GM18526 (cell line): Measurements from ENCODE around the gene CELSR1.

Experiments
- POLR2A ChIP-seq: IDR thresholded peaks from 3 replicates; pipeline ENCODE4 v1.6.1; 2011; ENCODE audit not compliant: insufficient read length; ENCODE audit errors: extremely low read depth

CELSR1 gene, protein sequence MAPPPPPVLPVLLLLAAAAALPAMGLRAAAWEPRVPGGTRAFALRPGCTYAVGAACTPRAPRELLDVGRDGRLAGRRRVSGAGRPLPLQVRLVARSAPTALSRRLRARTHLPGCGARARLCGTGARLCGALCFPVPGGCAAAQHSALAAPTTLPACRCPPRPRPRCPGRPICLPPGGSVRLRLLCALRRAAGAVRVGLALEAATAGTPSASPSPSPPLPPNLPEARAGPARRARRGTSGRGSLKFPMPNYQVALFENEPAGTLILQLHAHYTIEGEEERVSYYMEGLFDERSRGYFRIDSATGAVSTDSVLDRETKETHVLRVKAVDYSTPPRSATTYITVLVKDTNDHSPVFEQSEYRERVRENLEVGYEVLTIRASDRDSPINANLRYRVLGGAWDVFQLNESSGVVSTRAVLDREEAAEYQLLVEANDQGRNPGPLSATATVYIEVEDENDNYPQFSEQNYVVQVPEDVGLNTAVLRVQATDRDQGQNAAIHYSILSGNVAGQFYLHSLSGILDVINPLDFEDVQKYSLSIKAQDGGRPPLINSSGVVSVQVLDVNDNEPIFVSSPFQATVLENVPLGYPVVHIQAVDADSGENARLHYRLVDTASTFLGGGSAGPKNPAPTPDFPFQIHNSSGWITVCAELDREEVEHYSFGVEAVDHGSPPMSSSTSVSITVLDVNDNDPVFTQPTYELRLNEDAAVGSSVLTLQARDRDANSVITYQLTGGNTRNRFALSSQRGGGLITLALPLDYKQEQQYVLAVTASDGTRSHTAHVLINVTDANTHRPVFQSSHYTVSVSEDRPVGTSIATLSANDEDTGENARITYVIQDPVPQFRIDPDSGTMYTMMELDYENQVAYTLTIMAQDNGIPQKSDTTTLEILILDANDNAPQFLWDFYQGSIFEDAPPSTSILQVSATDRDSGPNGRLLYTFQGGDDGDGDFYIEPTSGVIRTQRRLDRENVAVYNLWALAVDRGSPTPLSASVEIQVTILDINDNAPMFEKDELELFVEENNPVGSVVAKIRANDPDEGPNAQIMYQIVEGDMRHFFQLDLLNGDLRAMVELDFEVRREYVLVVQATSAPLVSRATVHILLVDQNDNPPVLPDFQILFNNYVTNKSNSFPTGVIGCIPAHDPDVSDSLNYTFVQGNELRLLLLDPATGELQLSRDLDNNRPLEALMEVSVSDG (N-terminal part only)

DNA sequence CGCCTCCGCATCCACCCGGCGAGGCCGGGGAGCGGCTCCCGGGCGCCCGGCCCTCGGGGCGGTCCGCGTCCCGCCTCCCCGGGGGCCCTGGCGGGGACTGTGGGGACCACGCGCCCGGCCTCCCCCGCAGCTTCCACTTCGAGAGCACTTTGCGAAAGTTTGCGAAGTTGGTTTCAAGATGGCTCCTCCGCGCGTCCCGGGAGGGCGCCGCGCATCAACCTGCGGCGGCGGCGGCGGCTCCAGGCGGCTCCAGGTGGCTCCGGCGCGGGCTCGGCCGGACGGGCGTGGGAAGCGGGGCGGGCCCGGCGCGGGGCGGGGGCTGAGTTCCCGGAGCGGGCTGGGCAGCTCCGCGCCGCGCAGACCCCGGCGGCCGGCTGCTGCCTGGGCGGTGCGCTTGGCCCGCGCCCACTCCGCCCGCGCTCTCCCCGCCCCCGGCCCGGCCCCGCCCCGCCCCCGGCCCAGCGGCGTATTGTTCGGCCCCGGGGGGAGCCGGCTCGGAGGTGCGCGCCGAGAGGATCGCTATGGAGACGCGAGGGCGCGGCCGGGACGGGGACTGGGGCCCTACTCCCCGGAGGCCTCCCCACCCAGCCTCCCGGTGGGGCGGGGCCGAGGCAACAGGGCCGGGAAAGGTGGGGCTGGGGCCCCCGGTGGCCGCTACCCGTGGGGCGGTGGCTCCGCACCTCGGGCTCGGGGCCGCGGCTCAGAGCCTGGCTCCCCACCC, at the start of gene CELSR1:
Gene CELSR1 (minus strand): TSS at position 396 of the 721 bp plus-strand sequence. CDS start 450 bp downstream, outside the sequence.
- TF ChIP-seq POLR2A: no peak

DNA sequence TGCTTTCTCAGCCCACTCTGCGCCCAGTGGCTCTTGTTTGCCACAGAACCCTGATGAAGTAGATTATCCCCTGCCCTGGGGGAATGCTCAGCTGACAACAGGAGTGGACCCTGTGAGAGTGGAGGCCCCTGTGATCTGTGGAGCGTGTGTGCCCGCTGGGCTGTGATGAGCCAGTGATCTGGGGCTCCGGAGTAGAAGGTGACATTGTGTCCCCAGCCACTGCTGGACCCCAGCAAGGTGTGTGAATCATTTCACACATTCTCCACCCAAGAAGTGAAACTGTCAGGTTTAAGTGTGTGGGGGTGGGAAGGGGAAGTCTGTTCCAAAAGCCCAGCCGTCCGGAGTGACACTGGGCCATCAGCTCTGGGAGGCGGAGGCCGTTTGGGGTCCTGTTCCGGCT, 49.6 kb upstream of the CELSR1 start:
- no peak for TF ChIP-seq POLR2A

- TF ChIP-seq POLR2A: no peak
These were observed 49.2 kb upstream of the CELSR1 start for GRCh38 chr22:46586531-46587011.

- TF ChIP-seq POLR2A: no peak
These were observed 48.7 kb upstream of the CELSR1 start for GRCh38 chr22:46586123-46586519.

GRCh38 chr22:46585340-46586122, 48.1 kb upstream of the CELSR1 start:
- TF ChIP-seq POLR2A: no peak

- TF ChIP-seq POLR2A: no peak
These were observed 46.9 kb upstream of the CELSR1 start for GRCh38 chr22:46584081-46584921.

DNA sequence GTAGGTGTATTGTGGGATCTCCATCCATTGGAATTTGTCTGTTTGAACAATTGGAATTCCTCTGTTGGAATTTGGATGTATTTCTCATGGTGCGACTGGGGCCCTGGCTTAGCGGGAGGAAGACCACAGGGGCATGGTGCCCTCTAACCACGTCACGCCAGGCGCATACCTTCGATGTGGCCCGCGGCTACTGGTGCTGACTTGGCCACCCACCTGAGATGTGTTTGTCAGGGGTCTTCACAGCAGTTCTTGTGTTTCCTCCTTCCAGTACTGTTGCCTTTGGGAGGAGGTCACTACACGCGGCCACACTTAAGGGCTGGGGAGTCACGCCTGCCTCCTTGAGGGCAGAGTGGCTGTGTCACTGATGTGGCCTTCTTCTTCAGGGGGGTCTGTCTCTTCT, 46.2 kb upstream of the CELSR1 start:
- no peak for TF ChIP-seq POLR2A

GRCh38 chr22:46582281-46582933, 45.0 kb upstream of the CELSR1 start:
- TF ChIP-seq POLR2A: no peak

- TF ChIP-seq POLR2A: no peak
These were observed 44.3 kb upstream of the CELSR1 start for GRCh38 chr22:46581538-46582244.

GRCh38 chr22:46580940-46581537, 43.6 kb upstream of the CELSR1 start:
- TF ChIP-seq POLR2A: no peak

DNA sequence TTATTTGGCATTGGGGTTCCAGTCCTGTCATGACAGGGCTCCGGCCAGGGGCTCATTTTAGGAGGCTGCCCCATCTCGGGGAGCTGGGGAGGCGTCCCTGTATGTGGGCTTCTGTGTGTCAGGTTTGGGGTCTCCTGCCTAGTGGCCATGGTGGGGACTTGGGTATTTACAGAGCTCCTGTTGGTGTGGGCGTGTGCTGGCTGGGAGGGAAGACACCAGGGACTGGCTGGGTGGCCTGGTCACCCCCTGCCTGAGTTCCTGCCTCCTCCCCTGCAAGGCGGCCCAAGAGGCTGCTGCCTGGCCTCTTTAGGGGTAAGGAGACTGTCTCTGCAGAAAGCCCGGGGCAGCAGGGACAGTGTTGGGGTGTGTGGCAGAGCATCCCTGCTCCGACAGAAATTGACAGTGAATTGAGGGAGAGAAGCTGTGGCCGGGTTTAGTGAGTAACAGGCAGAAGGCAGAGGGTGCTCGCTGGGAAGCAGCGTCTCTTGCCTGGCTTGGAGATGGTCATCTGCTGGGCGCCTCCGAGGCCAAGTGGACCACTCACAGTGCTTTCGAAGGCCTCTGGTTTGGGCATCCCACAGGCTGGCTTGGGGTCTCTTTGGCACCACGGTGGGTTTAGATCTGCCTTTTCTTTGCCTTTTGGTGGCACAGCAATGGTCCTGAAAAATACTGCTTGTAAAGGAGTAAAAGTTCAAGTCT, 42.5 kb upstream of the CELSR1 start:
- TF ChIP-seq POLR2A: no peak
